Myocyte (in vitro differentiated cells): Measurements from ENCODE around the gene HEATR9. TPM values are rescaled to one million over a fixed set of nuclear protein-coding genes. Genes with fewer than 3 reads are reported as not detected.
A peak's percentile ranks its signal among the peaks of the same experiment; 100 is the strongest.
"Not testable (repeated sequence)": the region's sequence is repeated elsewhere in the genome, so short reads cannot be mapped to it uniquely, and the experiment has no call there.

Source experiments
- DNase-seq: peaks from one replicate; pipeline ENCODE4 v3.0.0-alpha.2; 2012; ENCODE audit warnings: low read depth
- polyA plus RNA-seq: library from polyadenylated mRNA; unstranded; fragments of >200 nt; gene quantifications from one replicate; pipeline ENCODE4 v1.2.1, GENCODE V29; 2012; ENCODE audit warnings: missing spikeins
- total RNA-seq: library from RNA; depleted of rRNA; stranded (reverse); fragments of >200 nt; gene quantifications from 2 replicates; pipeline ENCODE4 v1.2.3, GENCODE V29; 2014

Gene HEATR9
- total RNA-seq = not detected in 2 replicates
- polyA plus RNA-seq = 0.04 TPM

GRCh38 chr17:35868737-35869136 is at the start of gene HEATR9:
Gene HEATR9, minus strand, starts transcription at chr17:35868891. Its CDS starts 149 bp downstream, at chr17:35868742.
- DNase-seq = no peak

- DNase-seq = no peak
Measured at GRCh38 chr17:35917519-35918213, 49.0 kb upstream of the HEATR9 start.

- DNase-seq = no peak
Measured at GRCh38 chr17:35915153-35915964, 46.7 kb upstream of the HEATR9 start.

- no peak for DNase-seq
Measured at GRCh38 chr17:35914354-35914753, 45.7 kb upstream of the HEATR9 start.

- no peak for DNase-seq
Measured at GRCh38 chr17:35913609-35914008, 44.9 kb upstream of the HEATR9 start.

- no peak for DNase-seq
Measured at GRCh38 chr17:35912942-35913341, 44.3 kb upstream of the HEATR9 start.

GRCh38 chr17:35912339-35912912 is 43.7 kb upstream of the HEATR9 start:
- no peak for DNase-seq

- no peak for DNase-seq
Measured at GRCh38 chr17:35909408-35909807, 40.7 kb upstream of the HEATR9 start.

GRCh38 chr17:35907691-35908090 is 39.0 kb upstream of the HEATR9 start:
- DNase-seq = no peak

- no peak for DNase-seq
Measured at GRCh38 chr17:35906926-35907637, 38.4 kb upstream of the HEATR9 start.

GRCh38 chr17:35906191-35906925 is 37.7 kb upstream of the HEATR9 start:
- DNase-seq = no peak

- DNase-seq = no peak
Measured at GRCh38 chr17:35903451-35903850, 34.8 kb upstream of the HEATR9 start.

GRCh38 chr17:35901631-35902175 is 33.0 kb upstream of the HEATR9 start:
- no peak for DNase-seq

- peak; percentile 34 for DNase-seq
Measured at GRCh38 chr17:35900708-35901480, 32.2 kb upstream of the HEATR9 start.

GRCh38 chr17:35900280-35900679 is 31.6 kb upstream of the HEATR9 start:
- no peak for DNase-seq

GRCh38 chr17:35898283-35899070 is 29.8 kb upstream of the HEATR9 start:
- DNase-seq = peak; percentile 34

GRCh38 chr17:35897772-35898171 is 29.1 kb upstream of the HEATR9 start:
- DNase-seq = not testable (repeated sequence)

GRCh38 chr17:35895636-35896587 is 27.2 kb upstream of the HEATR9 start:
- DNase-seq = no peak
